Measurements from ENCODE around the gene FKBP15.

The FKBP15 gene

DNA sequence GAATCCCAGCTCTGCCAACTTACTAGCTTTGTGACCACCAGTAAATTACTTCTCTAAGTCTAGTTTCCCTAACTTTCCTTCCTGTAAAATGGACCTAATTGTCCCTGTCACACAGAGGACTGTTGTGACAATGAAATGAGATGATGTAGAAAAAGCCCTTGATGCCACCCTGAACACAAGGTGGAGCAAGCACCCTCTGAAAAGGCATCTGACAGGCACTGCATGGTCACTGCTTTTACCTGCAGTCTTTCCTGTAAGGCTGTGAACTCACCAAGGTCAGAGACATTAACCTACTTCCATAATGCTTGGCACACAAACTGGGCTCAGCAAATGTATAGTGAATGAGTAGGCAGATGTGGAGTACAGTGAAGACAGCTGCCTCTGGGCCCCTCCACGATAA is 64.2 kb downstream of the FKBP15 start:
- TF ChIP-seq, protein P1, sequence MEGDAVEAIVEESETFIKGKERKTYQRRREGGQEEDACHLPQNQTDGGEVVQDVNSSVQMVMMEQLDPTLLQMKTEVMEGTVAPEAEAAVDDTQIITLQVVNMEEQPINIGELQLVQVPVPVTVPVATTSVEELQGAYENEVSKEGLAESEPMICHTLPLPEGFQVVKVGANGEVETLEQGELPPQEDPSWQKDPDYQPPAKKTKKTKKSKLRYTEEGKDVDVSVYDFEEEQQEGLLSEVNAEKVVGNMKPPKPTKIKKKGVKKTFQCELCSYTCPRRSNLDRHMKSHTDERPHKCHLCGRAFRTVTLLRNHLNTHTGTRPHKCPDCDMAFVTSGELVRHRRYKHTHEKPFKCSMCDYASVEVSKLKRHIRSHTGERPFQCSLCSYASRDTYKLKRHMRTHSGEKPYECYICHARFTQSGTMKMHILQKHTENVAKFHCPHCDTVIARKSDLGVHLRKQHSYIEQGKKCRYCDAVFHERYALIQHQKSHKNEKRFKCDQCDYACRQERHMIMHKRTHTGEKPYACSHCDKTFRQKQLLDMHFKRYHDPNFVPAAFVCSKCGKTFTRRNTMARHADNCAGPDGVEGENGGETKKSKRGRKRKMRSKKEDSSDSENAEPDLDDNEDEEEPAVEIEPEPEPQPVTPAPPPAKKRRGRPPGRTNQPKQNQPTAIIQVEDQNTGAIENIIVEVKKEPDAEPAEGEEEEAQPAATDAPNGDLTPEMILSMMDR (conservative IDR thresholded peaks at IDR 0.05; ENCODE audit: low read depth, low read length): no peak

DNA sequence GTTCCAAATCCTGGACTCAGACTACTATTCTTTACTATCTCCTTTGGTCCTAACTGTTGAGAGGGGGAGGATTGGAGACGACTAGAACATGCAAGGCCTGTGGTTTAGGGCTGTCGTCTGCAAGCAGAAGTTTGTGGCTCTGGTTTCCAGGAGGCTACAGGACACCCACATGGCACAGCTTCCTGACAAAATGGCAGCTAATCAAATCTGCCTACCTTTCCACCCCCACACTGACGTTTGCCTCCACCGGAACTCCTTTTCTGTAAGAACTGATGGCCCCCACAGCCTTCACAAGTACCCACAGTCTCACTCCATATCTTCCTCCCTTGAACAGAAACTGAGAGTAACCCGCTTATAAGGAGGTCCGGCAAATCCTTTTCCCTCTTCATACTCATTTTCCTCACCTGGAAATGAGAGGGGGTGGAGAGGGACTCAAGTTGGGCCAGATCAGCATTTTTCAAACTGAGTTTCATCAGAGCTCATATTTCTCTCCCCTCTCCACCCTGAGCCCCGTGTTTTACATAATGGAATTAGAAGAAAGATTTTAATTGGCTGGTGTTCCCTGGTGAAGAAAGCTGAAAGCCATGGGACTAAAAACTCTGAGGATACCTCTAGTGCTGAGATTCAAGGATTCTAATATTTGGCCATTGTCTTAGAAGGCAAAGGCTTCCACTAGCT is 65.0 kb downstream of the FKBP15 start:
- Histone ChIP-seq H3K79me2 (ENCODE audit: insufficient read depth, low read depth) (no peaks in the 10 kb centered on the region), H3K4me1 (ENCODE audit: low read depth, poor library complexity, severe bottlenecking) (peaks cover 45% of the 10 kb centered on the region), H3K9ac (no peak overlapping the region), H3K27me3 (ENCODE audit: insufficient read depth, low read depth) (no peaks in the 10 kb centered on the region), H3K4me3 (IDR thresholded peaks at IDR 0.05; ENCODE audit: insufficient read depth, low read depth, low read length) (no peak overlapping the region), H3K4me2 (no peak overlapping the region), H3K27ac (peak overlapping the region; percentile 0; the same call in 1 of the 2 replicates), H3K36me3 (ENCODE audit: insufficient read depth) (no peaks in the 10 kb centered on the region), H2AFZ (ENCODE audit: low read depth) (no peak overlapping the region), H4K20me1 (ENCODE audit: insufficient read depth) (no peaks in the 10 kb centered on the region)
- TF ChIP-seq, protein P1 (conservative IDR thresholded peaks at IDR 0.05; ENCODE audit: low read depth, low read length): no peak

More for the DNA sequence above, 64.2 kb downstream of the FKBP15 start:
- Histone ChIP-seq H3K9ac (no peak overlapping the region), H2AFZ (ENCODE audit: low read depth) (no peak overlapping the region), H3K27ac (no peak overlapping the region), H3K27me3 (ENCODE audit: insufficient read depth, low read depth) (no peaks in the 10 kb centered on the region), H3K4me2 (no peak overlapping the region), H3K79me2 (ENCODE audit: insufficient read depth, low read depth) (no peaks in the 10 kb centered on the region), H4K20me1 (ENCODE audit: insufficient read depth) (no peaks in the 10 kb centered on the region), H3K36me3 (ENCODE audit: insufficient read depth) (no peaks in the 10 kb centered on the region), H3K4me3 (IDR thresholded peaks at IDR 0.05; ENCODE audit: insufficient read depth, low read depth, low read length) (no peak overlapping the region), H3K4me1 (ENCODE audit: low read depth, poor library complexity, severe bottlenecking) (peaks cover 40% of the 10 kb centered on the region)

DNA sequence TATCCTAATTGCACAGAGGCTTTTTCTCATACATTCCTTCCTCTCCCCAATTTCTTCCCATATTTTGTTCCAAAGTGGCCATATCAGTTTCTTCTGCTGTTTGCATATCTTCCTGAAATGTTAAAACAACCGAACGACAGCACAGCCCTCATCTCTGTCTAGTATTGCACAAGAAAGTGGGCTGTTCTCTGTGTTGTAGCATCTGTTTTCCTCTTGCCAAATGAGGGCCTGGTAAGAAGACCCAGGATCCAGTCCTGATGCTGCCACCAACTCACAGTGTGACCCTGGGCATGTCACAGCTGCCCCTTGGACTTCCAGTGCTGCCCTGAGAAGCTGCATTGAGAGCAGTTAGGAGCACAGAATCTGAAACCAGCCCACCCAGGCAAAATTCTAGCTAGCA is 66.1 kb downstream of the FKBP15 start:
- Histone ChIP-seq H3K27ac (no peak overlapping the region), H3K79me2 (ENCODE audit: insufficient read depth, low read depth) (no peaks in the 10 kb centered on the region), H2AFZ (ENCODE audit: low read depth) (no peak overlapping the region), H3K4me3 (IDR thresholded peaks at IDR 0.05; ENCODE audit: insufficient read depth, low read depth, low read length) (no peak overlapping the region), H3K4me2 (no peak overlapping the region), H4K20me1 (ENCODE audit: insufficient read depth) (no peaks in the 10 kb centered on the region), H3K4me1 (ENCODE audit: low read depth, poor library complexity, severe bottlenecking) (peaks cover 52% of the 10 kb centered on the region), H3K9ac (no peak overlapping the region), H3K36me3 (ENCODE audit: insufficient read depth) (no peaks in the 10 kb centered on the region), H3K27me3 (ENCODE audit: insufficient read depth, low read depth) (no peaks in the 10 kb centered on the region)
- TF ChIP-seq, protein P1 (conservative IDR thresholded peaks at IDR 0.05; ENCODE audit: low read depth, low read length): no peak

DNA sequence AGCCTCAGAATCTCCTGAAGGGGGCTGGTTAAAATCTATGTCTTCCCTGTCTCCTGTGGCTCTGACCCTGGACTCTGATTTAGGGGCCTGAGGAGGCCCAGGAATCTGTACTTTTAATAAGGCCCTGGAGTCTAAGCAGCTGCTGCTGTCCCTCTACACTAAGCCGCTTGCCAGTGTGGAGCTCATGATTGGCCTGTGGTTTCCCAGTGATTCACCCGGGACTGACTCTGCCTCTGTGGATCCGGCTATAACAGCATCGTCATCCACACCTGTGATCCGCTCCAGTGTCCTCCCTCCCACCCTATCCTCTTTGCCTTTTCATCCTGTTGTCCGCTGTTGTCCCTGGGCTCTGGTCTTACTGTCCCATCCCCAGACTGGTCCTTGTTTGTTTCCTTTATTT is 66.6 kb downstream of the FKBP15 start:
- Histone ChIP-seq H3K4me2 (no peak overlapping the region), H3K27ac (no peak overlapping the region), H3K79me2 (ENCODE audit: insufficient read depth, low read depth) (no peaks in the 10 kb centered on the region), H3K9ac (no peak overlapping the region), H3K4me3 (IDR thresholded peaks at IDR 0.05; ENCODE audit: insufficient read depth, low read depth, low read length) (no peak overlapping the region), H2AFZ (ENCODE audit: low read depth) (no peak overlapping the region), H3K27me3 (ENCODE audit: insufficient read depth, low read depth) (no peaks in the 10 kb centered on the region), H3K4me1 (ENCODE audit: low read depth, poor library complexity, severe bottlenecking) (peaks cover 52% of the 10 kb centered on the region), H4K20me1 (ENCODE audit: insufficient read depth) (no peaks in the 10 kb centered on the region), H3K36me3 (ENCODE audit: insufficient read depth) (no peaks in the 10 kb centered on the region)
- TF ChIP-seq, protein P1 (conservative IDR thresholded peaks at IDR 0.05; ENCODE audit: low read depth, low read length): no peak
